H1 (cell line): ENCODE results near the gene SPEN. TPM values are rescaled to one million over a fixed set of nuclear protein-coding genes. Genes with fewer than 3 reads are reported as not detected.

Source experiments
- CTCF ChIA-PET: fragments of 300-600 bp; sonication (Branson Sonifier 250); formaldehyde crosslinking; loops from one replicate; lab custom pipeline; 2021; ENCODE audit not compliant: partially characterized antibody; lab: Charles Lee
- POLR2A ChIA-PET: fragments of 300-600 bp; sonication (Branson Sonifier 250); formaldehyde crosslinking; loops from one replicate; lab custom pipeline; 2021; ENCODE audit warnings: inconsistent platforms; ENCODE audit not compliant: partially characterized antibody; lab: Charles Lee
- DNase-seq, 2 experiments: peaks; one replicate each; pipeline versions ENCODE4 v3.0.0 to v3.0.0-alpha.2; 2010 to 2022; ENCODE audit warnings: low spot score in 2 of 2, low read depth in 1 of 2, mixed read lengths in 1 of 2
- FAIRE-seq: peaks from 2 replicates; lab custom pipeline; 2011; peaks lifted over from hg19 to GRCh38; lab: Jason Lieb, UNC
- H2AFZ ChIP-seq: 2 replicates; pipeline ENCODE4 v1.8.1; 2012; ENCODE audit warnings: low read length, inconsistent platforms
- H2AK5ac ChIP-seq: 2 replicates; pipeline ENCODE4 v1.6.1; 2013; ENCODE audit warnings: low read depth, low read length
- H2BK120ac ChIP-seq: replicated peaks from 2 replicates; pipeline ENCODE3; 2013; ENCODE audit warnings: low read depth, low read length, inconsistent platforms
- H2BK12ac ChIP-seq: 2 replicates; pipeline ENCODE4 v1.6.1; 2013; ENCODE audit warnings: low read depth, low read length
- H2BK15ac ChIP-seq: 2 replicates; pipeline ENCODE4 v1.6.1; 2013; ENCODE audit warnings: low read length
- H2BK20ac ChIP-seq: 2 replicates; pipeline ENCODE4 v1.6.1; 2013; ENCODE audit warnings: low read length
- H2BK5ac ChIP-seq: 2 replicates; pipeline ENCODE4 v1.6.1; 2013; ENCODE audit warnings: low read depth, low read length
- H3K14ac ChIP-seq: 2 replicates; pipeline ENCODE4 v1.6.1; 2013; ENCODE audit warnings: inconsistent platforms; ENCODE audit not compliant: insufficient read length
- H3K18ac ChIP-seq: 2 replicates; pipeline ENCODE4 v1.6.1; 2013; ENCODE audit warnings: low read length; ENCODE audit errors: extremely low read depth
- H3K23ac ChIP-seq: 2 replicates; pipeline ENCODE4 v1.6.1; 2013; ENCODE audit warnings: inconsistent platforms; ENCODE audit not compliant: insufficient read length
- H3K23me2 ChIP-seq: 2 replicates; pipeline ENCODE4 v1.6.1; 2013; ENCODE audit warnings: low read depth, low read length
- H3K27ac ChIP-seq: 2 replicates; pipeline ENCODE4 v1.6.1; 2011; ENCODE audit warnings: low read depth, low read length, inconsistent platforms
- H3K27me3 ChIP-seq, 4 experiments: replicated peaks in 1 of 4; 1 replicate in 1 of 4; 2 replicates in 3 of 4; pipeline versions ENCODE4 v1.6.1 to v1.8.1; 2011 to 2013; ENCODE audit warnings: low read length in 3 of 4, mild to moderate bottlenecking in 3 of 4, inconsistent platforms in 2 of 4, mixed read lengths in 2 of 4, moderate library complexity in 1 of 4; ENCODE audit not compliant: control insufficient read depth in 3 of 4, insufficient read depth in 3 of 4; ENCODE audit errors: extremely low read depth in 1 of 4
- H3K36me3 ChIP-seq, 4 experiments: 2 replicates each; pipeline versions ENCODE4 v1.6.1 to v1.8.1; 2011 to 2013; ENCODE audit warnings: mild to moderate bottlenecking in 4 of 4, low read length in 3 of 4, moderate library complexity in 2 of 4, control low read depth in 1 of 4, inconsistent platforms in 1 of 4; ENCODE audit not compliant: insufficient read depth in 4 of 4, control insufficient read depth in 2 of 4
- H3K4ac ChIP-seq: replicated peaks from 2 replicates; pipeline ENCODE3; 2013; ENCODE audit warnings: low read length, low read depth, mixed read lengths, inconsistent platforms; ENCODE audit not compliant: insufficient read length
- H3K4me1 ChIP-seq, 4 experiments: replicated peaks in 1 of 4; 1 replicate in 1 of 4; 2 replicates in 3 of 4; pipeline versions ENCODE4 v1.6.1 to v1.8.1; 2011 to 2013; ENCODE audit warnings: low read length in 3 of 4, inconsistent platforms in 2 of 4, mixed read lengths in 1 of 4; ENCODE audit not compliant: insufficient read depth in 4 of 4, control insufficient read depth in 3 of 4
- H3K4me2 ChIP-seq, 2 experiments: 2 replicates each; pipeline versions ENCODE4 v1.6.1 to v1.8.1; 2011 to 2013; ENCODE audit warnings: low read depth in 2 of 2, low read length in 2 of 2, control low read depth in 1 of 2, inconsistent platforms in 1 of 2, mild to moderate bottlenecking in 1 of 2; ENCODE audit not compliant: insufficient read depth in 1 of 2
- H3K4me3 ChIP-seq, 4 experiments: fragments of 200-600, 300-600 bp in 1 of 4; sonication (generic), shearing (Covaris generic), sonication (Bioruptor Twin) in 1 of 4; 2 replicates each; pipeline versions ENCODE4 v1.5.1 to v1.8.1; 2011 to 2016; ENCODE audit warnings: low read length in 4 of 4, low read depth in 3 of 4, control low read depth in 2 of 4, inconsistent platforms in 2 of 4, mild to moderate bottlenecking in 2 of 4, mixed read lengths in 1 of 4, moderate library complexity in 1 of 4; ENCODE audit not compliant: insufficient read depth in 2 of 4; ENCODE audit errors: extremely low read depth in 1 of 4
- H3K56ac ChIP-seq: replicated peaks from 2 replicates; pipeline ENCODE3; 2013; ENCODE audit warnings: low read depth, mild to moderate bottlenecking, mixed read lengths, low read length, inconsistent platforms; ENCODE audit not compliant: insufficient read length
- H3K79me1 ChIP-seq: 2 replicates; pipeline ENCODE4 v1.6.1; 2013; ENCODE audit warnings: low read depth, low read length, control low read depth
- H3K79me2 ChIP-seq, 2 experiments: 2 replicates each; pipeline versions ENCODE4 v1.6.1 to v1.8.1; 2012 to 2013; ENCODE audit warnings: low read length in 2 of 2, mild to moderate bottlenecking in 2 of 2, inconsistent platforms in 1 of 2; ENCODE audit not compliant: insufficient read depth in 2 of 2, control insufficient read depth in 1 of 2
- H3K9ac ChIP-seq, 4 experiments: replicated peaks in 1 of 4; 1 replicate in 1 of 4; 2 replicates in 3 of 4; pipeline versions ENCODE4 v1.6.1 to v1.8.1; 2011 to 2013; ENCODE audit warnings: low read depth in 3 of 4, low read length in 3 of 4, control low read depth in 2 of 4, mild to moderate bottlenecking in 2 of 4, moderate library complexity in 2 of 4, inconsistent platforms in 1 of 4; ENCODE audit errors: extremely low read depth in 1 of 4
- H3K9me3 ChIP-seq, 2 experiments: 2 replicates each; pipeline versions ENCODE4 v1.6.1 to v1.8.1; 2012 to 2013; ENCODE audit warnings: mild to moderate bottlenecking in 2 of 2, moderate library complexity in 2 of 2, control low read depth in 1 of 2, inconsistent platforms in 1 of 2, low read depth in 1 of 2, low read length in 1 of 2, mixed read lengths in 1 of 2; ENCODE audit not compliant: insufficient read depth in 2 of 2
- H4K20me1 ChIP-seq, 2 experiments: replicated peaks in 1 of 2; 2 replicates each; pipeline versions ENCODE3 to v1.8.1; 2011 to 2013; ENCODE audit warnings: inconsistent platforms in 2 of 2, low read length in 2 of 2, mild to moderate bottlenecking in 1 of 2; ENCODE audit not compliant: insufficient read depth in 2 of 2, control insufficient read depth in 1 of 2
- H4K5ac ChIP-seq: 2 replicates; pipeline ENCODE4 v1.6.1; 2013; ENCODE audit warnings: low read length, low read depth, mixed read lengths, inconsistent platforms; ENCODE audit not compliant: insufficient read length
- H4K8ac ChIP-seq: 2 replicates; pipeline ENCODE4 v1.8.0; 2013; ENCODE audit warnings: mild to moderate bottlenecking, moderate library complexity, low read length, inconsistent platforms; ENCODE audit not compliant: insufficient read depth; ENCODE audit errors: extremely low read depth
- H4K91ac ChIP-seq: replicated peaks from 2 replicates; pipeline ENCODE3; 2013; ENCODE audit warnings: low read length, mixed read lengths, inconsistent platforms; ENCODE audit not compliant: insufficient read length
- ATF2 ChIP-seq: IDR thresholded peaks from 2 replicates; pipeline ENCODE4 v1.6.1; 2012; ENCODE audit warnings: low read length, inconsistent platforms
- BACH1 ChIP-seq: IDR thresholded peaks from 2 replicates; pipeline ENCODE4 v1.6.1; 2012; ENCODE audit warnings: low read length, improper control_type of control experiment
- BCL11A ChIP-seq, 2 experiments: IDR thresholded peaks; one replicate each; pipeline ENCODE4 v1.6.1; 2011; ENCODE audit warnings: low read depth in 2 of 2, low read length in 2 of 2, mild to moderate bottlenecking in 2 of 2
- CHD2 ChIP-seq: IDR thresholded peaks from 2 replicates; pipeline ENCODE4 v1.6.1; 2012; ENCODE audit warnings: low read length, improper control_type of control experiment
- NANOG ChIP-seq: IDR thresholded peaks from 2 replicates; pipeline ENCODE4 v1.6.1; 2011; ENCODE audit warnings: low read length, low read depth, mild to moderate bottlenecking, inconsistent platforms; ENCODE audit not compliant: insufficient read depth, poor library complexity, severe bottlenecking
- RAD21 ChIP-seq, 2 experiments: IDR thresholded peaks in 1 of 2; conservative IDR thresholded peaks in 1 of 2; 2 replicates each; pipeline ENCODE4 v1.6.1; 2011; ENCODE audit warnings: low read depth in 2 of 2, low read length in 2 of 2, improper control_type of control experiment in 1 of 2, inconsistent platforms in 1 of 2, mild to moderate bottlenecking in 1 of 2, moderate library complexity in 1 of 2
- RFX5 ChIP-seq: IDR thresholded peaks from 2 replicates; pipeline ENCODE4 v1.6.1; 2011; ENCODE audit warnings: low read depth, low read length, improper control_type of control experiment, borderline replicate concordance
- TAF7 ChIP-seq: optimal IDR thresholded peaks from 2 replicates; pipeline ENCODE3; 2011; ENCODE audit warnings: low read depth, mild to moderate bottlenecking, inconsistent platforms, low read length, moderate library complexity, borderline replicate concordance
- TEAD4 ChIP-seq: IDR thresholded peaks from 2 replicates; pipeline ENCODE4 v1.6.1; 2012; ENCODE audit warnings: low read depth, low read length, inconsistent platforms, mixed read lengths
- WGBS, 2 experiments: shearing (Covaris generic) in 1 of 2; methylation state at CpG; one replicate each; pipeline versions ENCODE4 v1.1.6 to v1.1.7; 2013 to 2015; ENCODE audit warnings: low lambda C conversion rate in 2 of 2, mixed read lengths in 2 of 2, inconsistent platforms in 1 of 2, low coverage in 1 of 2, missing lambda C conversion rate in 1 of 2; ENCODE audit not compliant: insufficient replicate concordance in 2 of 2, insufficient coverage in 1 of 2, insufficient read length in 1 of 2; ENCODE audit errors: extremely low coverage in 1 of 2, missing lambda C conversion rate in 1 of 2; 5-methylcytosine and 5-hydroxymethylcytosine counted together
- polyA plus RNA-seq, 7 experiments: library from polyadenylated mRNA; depleted of rRNA in 3 of 7; stranded (reverse) in 5 of 7; unstranded in 2 of 7; fragments of >200 nt in 5 of 7; fragments of 200-250 nt in 2 of 7; gene quantifications; 1 replicate in 5 of 7; 2 replicates in 1 of 7; 4 replicates in 1 of 7; pipeline versions ENCODE4 v1.2.1 to v1.2.3, GENCODE V29; 2011 to 2013; ENCODE audit warnings: missing spikeins in 2 of 7, mixed read lengths in 2 of 7
- total RNA-seq: library from RNA; stranded (reverse); fragmentation: NEBNext Ultra II Directional; extraction: Animal tissue kit (Norgen Biotek cat#: 25700); gene quantifications from 2 replicates; pipeline ENCODE4 v1.2.1, GENCODE V29; 2021

SPEN gene
- total and polyA plus RNA-seq, 2 of the 8 experiments (the other 6 are each of a cell fraction or from before 2014, with no cell fraction given) = 12.5 to 52.1 TPM

- no peak overlapping the region for H4K91ac ChIP-seq
- no peak overlapping the region for H2AK5ac ChIP-seq
- no peaks in the 10 kb centered on the region for H3K36me3 ChIP-seq
- DNase-seq (no peak), FAIRE-seq (no peak)
- 0 out of 2 replicates have a peak, but pooled peaks cover 3% of the 10 kb centered on the region for H3K79me1 ChIP-seq
- no peak overlapping the region for H2BK5ac ChIP-seq
- H2BK20ac ChIP-seq = no peak overlapping the region
- no peak overlapping the region for H2BK15ac ChIP-seq
- no peak overlapping the region for H3K56ac ChIP-seq
- no peak overlapping the region for H3K23ac ChIP-seq
- POLR2A ChIA-PET = interaction anchor here (5.2 kb wide), 1 partner anchor 10 kb away, joined by 87 read pairs; the partner anchor contains the start of gene SPEN
- H3K4me2 ChIP-seq = no peak overlapping the region; a peak in 1 of 4 replicates
- no peak overlapping the region for H3K14ac ChIP-seq
- H3K4ac ChIP-seq = no peak overlapping the region
- H3K23me2 ChIP-seq = peaks cover 10% of the 10 kb centered on the region
- no peak overlapping the region for H3K18ac ChIP-seq
- H4K20me1 ChIP-seq = no peaks in the 10 kb centered on the region
- H2BK120ac ChIP-seq = no peak overlapping the region
- no peaks in the 10 kb centered on the region for H3K9me3 ChIP-seq
- no peak overlapping the region for H2BK12ac ChIP-seq
- 91% methylated on average over 7 of the region's 7 CpGs; no CpG with 5 or more reads in 1 of the 2 experiments for WGBS, 2 experiments
- H2AFZ ChIP-seq = no peak overlapping the region
- CTCF ChIA-PET = interaction anchor here (0.9 to 2.2 kb wide), 7 partner anchors 9 to 88 kb away, joined by 3 to 6 read pairs (median 4); partner anchors contain the start of gene SPEN
- no peaks in the 10 kb centered on the region for H3K79me2 ChIP-seq
- no peaks in the 10 kb centered on the region for H3K27me3 ChIP-seq
- H4K8ac ChIP-seq = no peak overlapping the region
- peaks cover 0 to 7% (median under 1%) of the 10 kb centered on the region in 4 experiments; a peak in 3 of 7 replicates for H3K4me1 ChIP-seq
- H3K9ac ChIP-seq = no peak overlapping the region
- H4K5ac ChIP-seq = no peak overlapping the region
- no peak overlapping the region for H3K27ac ChIP-seq
- H3K4me3 ChIP-seq = no peak overlapping the region
- TF ChIP-seq CHD2 (no peak), NANOG (no peak), ATF2 (no peak), RFX5 (no peak), TEAD4 (no peak), BACH1 (no peak), RAD21 (IDR thresholded peaks at IDR 0.05 in 1 of 2, conservative IDR thresholded peaks at IDR 0.05 in 1 of 2; ENCODE audit: low read depth in 2 of 2, low read length in 2 of 2) (no peak), BCL11A (IDR thresholded peaks at IDR 0.05; ENCODE audit: low read depth in 2 of 2, low read length in 2 of 2) (no peak), TAF7 (no peak)
Measured at GRCh38 chr1:15837931-15838330, 9.6 kb upstream of the SPEN start.
